GM19035 (cell line): ENCODE measurements around the gene DOCK1.
"Not testable (repeated sequence)": the region's sequence is repeated elsewhere in the genome, so short reads cannot be mapped to it uniquely, and the experiment has no call there.

Experiments
- ATAC-seq: cut with Tn5 transposase; IDR thresholded peaks from one replicate; pipeline ENCODE4 v1.9.1; 2021; ENCODE audit not compliant: unreplicated experiment

The DOCK1 gene

GRCh38 chr10:126904818-126905701 lies at the start of gene DOCK1:
Gene DOCK1 (plus strand): TSS chr10:126905428. CDS start chr10:126905518, 90 bp downstream.
- ATAC-seq, result no peak

GRCh38 chr10:126857178-126857806 lies 47.9 kb upstream of the DOCK1 start:
- ATAC-seq, result no peak

- ATAC-seq, result no peak
Measured at GRCh38 chr10:126867567-126868365, 37.5 kb upstream of the DOCK1 start.

GRCh38 chr10:126868371-126868770 lies 36.9 kb upstream of the DOCK1 start:
- no peak for ATAC-seq

- ATAC-seq, result no peak
Measured at GRCh38 chr10:126872135-126872534, 33.1 kb upstream of the DOCK1 start.

- no peak for ATAC-seq
Measured at GRCh38 chr10:126872768-126873167, 32.5 kb upstream of the DOCK1 start.

GRCh38 chr10:126876456-126876855 lies 28.8 kb upstream of the DOCK1 start:
- ATAC-seq, result no peak

- ATAC-seq, result no peak
Measured at GRCh38 chr10:126877390-126877789, 27.8 kb upstream of the DOCK1 start.

- no peak for ATAC-seq
Measured at GRCh38 chr10:126878594-126878993, 26.6 kb upstream of the DOCK1 start.

- ATAC-seq, result no peak
Measured at GRCh38 chr10:126880926-126881325, 24.3 kb upstream of the DOCK1 start.

- not testable (repeated sequence) for ATAC-seq
Measured at GRCh38 chr10:126882055-126882454, 23.2 kb upstream of the DOCK1 start.

GRCh38 chr10:126888436-126888835 lies 16.8 kb upstream of the DOCK1 start:
- not testable (repeated sequence) for ATAC-seq

GRCh38 chr10:126889421-126889820 lies 15.8 kb upstream of the DOCK1 start:
- ATAC-seq, result no peak

- ATAC-seq, result not testable (repeated sequence)
Measured at GRCh38 chr10:126890797-126891196, 14.4 kb upstream of the DOCK1 start.

- no peak for ATAC-seq
Measured at GRCh38 chr10:126892226-126893175, 12.7 kb upstream of the DOCK1 start.

- ATAC-seq, result no peak
Measured at GRCh38 chr10:126893206-126893605, 12.0 kb upstream of the DOCK1 start.

- no peak for ATAC-seq
Measured at GRCh38 chr10:126893841-126894240, 11.4 kb upstream of the DOCK1 start.

- ATAC-seq, result no peak
Measured at GRCh38 chr10:126895214-126895781, 9.9 kb upstream of the DOCK1 start.

- no peak for ATAC-seq
Measured at GRCh38 chr10:126898460-126898859, 6.8 kb upstream of the DOCK1 start.

GRCh38 chr10:126899529-126899928 lies 5.7 kb upstream of the DOCK1 start:
- ATAC-seq, result not testable (repeated sequence)
